Endothelial cell of umbilical vein (primary cell): Measurements from ENCODE around the gene INPP5J. TPM values are rescaled to one million over a fixed set of nuclear protein-coding genes. Genes with fewer than 3 reads are reported as not detected.
"Not testable (repeated sequence)": the region's sequence is repeated elsewhere in the genome, so short reads cannot be mapped to it uniquely, and the experiment has no call there.

ENCODE experiments used
- BruUV-seq: library from RNA; stranded (reverse); fragments of 400-500 nt; replicated peaks from 2 replicates; lab custom pipeline; 2021; lab: Mats Ljungman, UMichigan
- CTCF ChIA-PET: fragments of 300-600, 350-600 bp; sonication (Branson Sonifier 250); formaldehyde crosslinking; loops from one replicate; lab custom pipeline; 2021; ENCODE audit warnings: antibody characterized with exemption, inconsistent platforms; lab: Charles Lee
- POLR2A ChIA-PET: fragments of 300-600, 350-600 bp; sonication (Branson Sonifier 250); formaldehyde crosslinking; loops from one replicate; lab custom pipeline; 2021; ENCODE audit warnings: antibody characterized with exemption, inconsistent platforms; lab: Charles Lee
- DNase-seq: peaks from one replicate; pipeline ENCODE4 v3.0.0-alpha.2; 2011; ENCODE audit warnings: low read depth, low spot score
- FAIRE-seq: peaks from 2 replicates; lab custom pipeline; 2011; peaks lifted over from hg19 to GRCh38; lab: Jason Lieb, UNC
- H2AFZ ChIP-seq: 2 replicates; pipeline ENCODE4 v1.6.0; 2012; ENCODE audit warnings: low read depth, low read length, control low read depth, inconsistent platforms
- H3K27ac ChIP-seq: 2 replicates; pipeline ENCODE4 v1.5.1; 2011; ENCODE audit warnings: low read depth, mild to moderate bottlenecking, control low read depth, low read length, moderate library complexity; ENCODE audit not compliant: insufficient read depth
- H3K27me3 ChIP-seq, 2 experiments: 2 replicates each; pipeline versions ENCODE4 v1.6.0 to v1.6.1; 2011; ENCODE audit warnings: low read length in 2 of 2, mixed read lengths in 1 of 2; ENCODE audit not compliant: control insufficient read depth in 2 of 2, insufficient read depth in 2 of 2
- H3K36me3 ChIP-seq, 2 experiments: 2 replicates in 1 of 2; 3 replicates in 1 of 2; pipeline ENCODE4 v1.5.1; 2011; ENCODE audit warnings: low read length in 2 of 2, mild to moderate bottlenecking in 1 of 2, moderate library complexity in 1 of 2; ENCODE audit not compliant: control insufficient read depth in 2 of 2, insufficient read depth in 2 of 2; ENCODE audit errors: extremely low read depth in 1 of 2
- H3K4me1 ChIP-seq: 3 replicates; pipeline ENCODE4 v1.5.1; 2011; ENCODE audit warnings: mild to moderate bottlenecking, low read length; ENCODE audit not compliant: control insufficient read depth, insufficient read depth; ENCODE audit errors: extremely low read depth
- H3K4me2 ChIP-seq: 2 replicates; pipeline ENCODE4 v1.6.1; 2011; ENCODE audit warnings: low read length, control low read depth, mixed read lengths; ENCODE audit not compliant: insufficient read depth
- H3K4me3 ChIP-seq, 3 experiments: fragments of 200-600 bp in 1 of 3; sonication (generic), shearing (Covaris generic) in 1 of 3; replicated peaks in 1 of 3; 2 replicates each; pipeline ENCODE4 v1.5.1; 2011 to 2016; ENCODE audit warnings: control low read depth in 3 of 3, low read length in 3 of 3, mild to moderate bottlenecking in 2 of 3, inconsistent platforms in 1 of 3, low read depth in 1 of 3, moderate library complexity in 1 of 3; ENCODE audit not compliant: insufficient read depth in 1 of 3
- H3K79me2 ChIP-seq: 2 replicates; pipeline ENCODE4 v1.6.0; 2012; ENCODE audit warnings: low read length, inconsistent platforms; ENCODE audit not compliant: control insufficient read depth, insufficient read depth
- H3K9ac ChIP-seq: replicated peaks from 2 replicates; pipeline ENCODE3; 2011; ENCODE audit warnings: low read length, control low read depth; ENCODE audit not compliant: insufficient read depth; ENCODE audit errors: extremely low read depth
- H3K9me1 ChIP-seq: replicated peaks from 3 replicates; pipeline ENCODE4 v1.6.0; 2011; ENCODE audit warnings: mild to moderate bottlenecking, low read length; ENCODE audit not compliant: control insufficient read depth, insufficient read depth; ENCODE audit errors: extremely low read depth
- H3K9me3 ChIP-seq: replicated peaks from 2 replicates; pipeline ENCODE4 v1.5.1; 2012; ENCODE audit warnings: low read length, inconsistent platforms; ENCODE audit not compliant: control insufficient read depth, insufficient read depth
- H4K20me1 ChIP-seq: replicated peaks from 2 replicates; pipeline ENCODE3; 2011; ENCODE audit warnings: mild to moderate bottlenecking, low read length; ENCODE audit not compliant: control insufficient read depth, insufficient read depth; ENCODE audit errors: extremely low read depth
- EZH2 ChIP-seq: IDR thresholded peaks from 2 replicates; pipeline ENCODE4 v1.6.1; 2012; ENCODE audit warnings: borderline replicate concordance, low read depth, mild to moderate bottlenecking, moderate library complexity, low read length, inconsistent platforms; ENCODE audit not compliant: severe bottlenecking
- FOS ChIP-seq: IDR thresholded peaks from 2 replicates; pipeline ENCODE4 v1.6.1; 2011; ENCODE audit warnings: mild to moderate bottlenecking, low read length, moderate library complexity, borderline replicate concordance; ENCODE audit not compliant: insufficient read depth
- GATA2 ChIP-seq: IDR thresholded peaks from 2 replicates; pipeline ENCODE4 v1.7.0; 2011; ENCODE audit warnings: low read depth, mild to moderate bottlenecking, moderate library complexity, mixed read lengths, low read length; ENCODE audit not compliant: insufficient read length, insufficient read depth
- JUN ChIP-seq: IDR thresholded peaks from 2 replicates; pipeline ENCODE4 v1.6.1; 2011; ENCODE audit warnings: borderline replicate concordance, low read depth; ENCODE audit not compliant: insufficient read length, insufficient read depth
- MYC ChIP-seq: IDR thresholded peaks from one replicate; pipeline ENCODE4 v1.6.1; 2011; ENCODE audit warnings: mild to moderate bottlenecking, low read depth, low read length
- POLR2A ChIP-seq: IDR thresholded peaks from 2 replicates; pipeline ENCODE4 v1.6.1; 2012; ENCODE audit warnings: low read depth, mild to moderate bottlenecking, control low read depth, low read length
- POLR2AphosphoS5 ChIP-seq: IDR thresholded peaks from 2 replicates; pipeline ENCODE4 v1.6.1; 2012; ENCODE audit warnings: low read depth, mild to moderate bottlenecking, control low read depth, low read length, moderate library complexity; ENCODE audit not compliant: insufficient read depth
- dilution Hi-C: fragments of 300-500 bp; cut with MboI; formaldehyde crosslinking; loops from one replicate; pipeline ENCODE4 v1.15.0; 2019; ENCODE audit warnings: low sequenced_read_pairs; ENCODE audit not compliant: extremely low pct_ligation_motif_present
- intact Hi-C: fragments of 100-400 bp; cut with micrococcal nuclease; formaldehyde crosslinking; loops from one replicate; pipeline ENCODE4 v1.10.0; 2022
- polyA plus RNA-seq, 4 experiments: library from polyadenylated mRNA; depleted of rRNA in 3 of 4; stranded (reverse) in 3 of 4; unstranded in 1 of 4; fragments of >200 nt; gene quantifications; 2 replicates each; pipeline versions ENCODE4 v1.2.1 to v1.2.3, GENCODE V29; 2011 to 2012; ENCODE audit warnings: missing spikeins in 1 of 4
- total RNA-seq: library from RNA; stranded (reverse); gene quantifications from 2 replicates; pipeline ENCODE4 v1.2.3, GENCODE V29; 2021
- TF ChIP-seq, protein P1 (sequence below), 2 donors: IDR thresholded peaks; 1 replicate in 1 of 2; 2 replicates in 1 of 2; pipeline ENCODE4 v1.5.1; 2011; ENCODE audit warnings: low read length in 2 of 2, mild to moderate bottlenecking in 2 of 2, moderate library complexity in 2 of 2, control low read depth in 1 of 2, inconsistent platforms in 1 of 2, low read depth in 1 of 2; ENCODE audit not compliant: insufficient read depth in 1 of 2; ENCODE audit errors: extremely low read depth in 1 of 2
- TF ChIP-seq, protein P2 (sequence below): IDR thresholded peaks from 2 replicates; pipeline ENCODE4 v1.6.1; 2011; ENCODE audit not compliant: insufficient read depth, insufficient read length

The INPP5J gene
- total and polyA plus RNA-seq, 2 donors (not counting 3 experiments of a cell fraction or from before 2014, with no cell fraction given): 0.43 to 0.49 TPM

DNA sequence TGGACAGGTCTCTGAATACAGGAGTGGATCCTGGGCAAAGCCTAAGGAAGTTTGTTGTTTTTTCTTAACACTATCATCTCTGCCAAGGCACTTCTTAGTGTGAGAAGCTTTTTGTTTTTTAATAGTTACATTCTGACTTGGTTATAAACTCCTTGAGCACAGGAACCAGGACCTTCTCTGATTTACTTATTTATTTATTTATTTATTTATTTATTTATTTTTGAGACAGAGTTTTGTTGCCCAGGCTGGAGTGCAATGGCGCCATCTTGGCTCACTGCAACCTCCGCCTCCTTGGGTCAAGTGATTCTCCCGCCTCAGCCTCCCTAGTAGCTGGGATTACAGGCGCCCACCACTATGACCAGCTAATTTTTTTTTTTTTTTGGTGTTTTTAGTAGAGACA, 48.2 kb downstream of the INPP5J start:
- Histone ChIP-seq H3K36me3 (peaks cover 0 to 3% of the 10 kb centered on the region in 2 experiments), H4K20me1 (no peaks in the 10 kb centered on the region), H3K4me1 (peaks cover 29% of the 10 kb centered on the region), H3K9me1 (peaks cover 3% of the 10 kb centered on the region), H2AFZ (no peak overlapping the region), H3K27me3 (no peaks in the 10 kb centered on the region), H3K27ac (no peak overlapping the region), H3K4me3 (no peak overlapping the region), H3K79me2 (peaks cover 68% of the 10 kb centered on the region), H3K9me3 (no peaks in the 10 kb centered on the region), H3K9ac (no peak overlapping the region), H3K4me2 (no peak overlapping the region)
- ChIA-PET POLR2A (no interaction called here), CTCF (no interaction called here)
- dilution Hi-C loops (no loop called here), intact Hi-C loops (no loop called here)
- DNase-seq (no peak), FAIRE-seq (no peak)
- no TSS peak for BruUV-seq
- no peak for TF ChIP-seq JUN
- TF ChIP-seq MYC: no peak
- TF ChIP-seq POLR2A: no peak
- no peak for TF ChIP-seq GATA2
- TF ChIP-seq EZH2: no peak
- TF ChIP-seq, protein P1, sequence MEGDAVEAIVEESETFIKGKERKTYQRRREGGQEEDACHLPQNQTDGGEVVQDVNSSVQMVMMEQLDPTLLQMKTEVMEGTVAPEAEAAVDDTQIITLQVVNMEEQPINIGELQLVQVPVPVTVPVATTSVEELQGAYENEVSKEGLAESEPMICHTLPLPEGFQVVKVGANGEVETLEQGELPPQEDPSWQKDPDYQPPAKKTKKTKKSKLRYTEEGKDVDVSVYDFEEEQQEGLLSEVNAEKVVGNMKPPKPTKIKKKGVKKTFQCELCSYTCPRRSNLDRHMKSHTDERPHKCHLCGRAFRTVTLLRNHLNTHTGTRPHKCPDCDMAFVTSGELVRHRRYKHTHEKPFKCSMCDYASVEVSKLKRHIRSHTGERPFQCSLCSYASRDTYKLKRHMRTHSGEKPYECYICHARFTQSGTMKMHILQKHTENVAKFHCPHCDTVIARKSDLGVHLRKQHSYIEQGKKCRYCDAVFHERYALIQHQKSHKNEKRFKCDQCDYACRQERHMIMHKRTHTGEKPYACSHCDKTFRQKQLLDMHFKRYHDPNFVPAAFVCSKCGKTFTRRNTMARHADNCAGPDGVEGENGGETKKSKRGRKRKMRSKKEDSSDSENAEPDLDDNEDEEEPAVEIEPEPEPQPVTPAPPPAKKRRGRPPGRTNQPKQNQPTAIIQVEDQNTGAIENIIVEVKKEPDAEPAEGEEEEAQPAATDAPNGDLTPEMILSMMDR (IDR thresholded peaks at IDR 0.05; ENCODE audit: extremely low read depth in 1 of 2, insufficient read depth in 1 of 2, low read depth in 1 of 2, low read length in 2 of 2): no peak
- TF ChIP-seq, protein P2, sequence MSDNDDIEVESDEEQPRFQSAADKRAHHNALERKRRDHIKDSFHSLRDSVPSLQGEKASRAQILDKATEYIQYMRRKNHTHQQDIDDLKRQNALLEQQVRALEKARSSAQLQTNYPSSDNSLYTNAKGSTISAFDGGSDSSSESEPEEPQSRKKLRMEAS: no peak
- TF ChIP-seq POLR2AphosphoS5: no peak
- TF ChIP-seq FOS: no peak

DNA sequence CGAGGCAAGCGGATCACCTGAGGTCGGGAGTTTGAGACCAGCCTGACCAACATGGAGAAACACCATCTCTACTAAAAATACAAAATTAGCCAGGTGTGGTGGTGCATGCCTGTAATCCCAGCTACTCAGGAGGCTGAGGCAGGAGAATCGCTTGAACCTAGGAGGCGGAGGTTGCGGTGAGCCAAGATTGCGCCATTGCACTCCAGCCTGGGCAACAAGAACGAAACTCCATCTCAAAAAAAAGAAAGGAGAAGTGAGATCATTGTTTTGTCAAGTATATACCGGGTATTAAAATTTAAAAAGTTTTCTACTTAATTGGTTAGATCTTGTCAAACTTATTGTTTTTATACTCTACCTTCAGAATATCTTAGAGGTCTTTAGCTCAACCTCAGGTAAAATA, 49.0 kb downstream of the INPP5J start:
- H3K27me3 ChIP-seq, H3K27ac ChIP-seq, H3K9ac ChIP-seq, H4K20me1 ChIP-seq, BruUV-seq, H3K4me3 ChIP-seq, H3K36me3 ChIP-seq, H3K9me1 ChIP-seq, H3K4me2 ChIP-seq, dilution Hi-C loops, DNase-seq, intact Hi-C loops, POLR2A ChIA-PET, FAIRE-seq, CTCF ChIA-PET, H2AFZ ChIP-seq, H3K9me3 ChIP-seq: not testable (repeated sequence)
- peaks cover 29% of the 10 kb centered on the region for H3K4me1 ChIP-seq
- H3K79me2 ChIP-seq: peaks cover 65% of the 10 kb centered on the region
